Central memory CD4-positive, alpha-beta T cell (primary cell): Measurements from ENCODE around the gene A3GALT2.

ENCODE experiments used
- DNase-seq: peaks from one replicate; pipeline ENCODE4 v3.0.0; 2022

The A3GALT2 gene

DNA sequence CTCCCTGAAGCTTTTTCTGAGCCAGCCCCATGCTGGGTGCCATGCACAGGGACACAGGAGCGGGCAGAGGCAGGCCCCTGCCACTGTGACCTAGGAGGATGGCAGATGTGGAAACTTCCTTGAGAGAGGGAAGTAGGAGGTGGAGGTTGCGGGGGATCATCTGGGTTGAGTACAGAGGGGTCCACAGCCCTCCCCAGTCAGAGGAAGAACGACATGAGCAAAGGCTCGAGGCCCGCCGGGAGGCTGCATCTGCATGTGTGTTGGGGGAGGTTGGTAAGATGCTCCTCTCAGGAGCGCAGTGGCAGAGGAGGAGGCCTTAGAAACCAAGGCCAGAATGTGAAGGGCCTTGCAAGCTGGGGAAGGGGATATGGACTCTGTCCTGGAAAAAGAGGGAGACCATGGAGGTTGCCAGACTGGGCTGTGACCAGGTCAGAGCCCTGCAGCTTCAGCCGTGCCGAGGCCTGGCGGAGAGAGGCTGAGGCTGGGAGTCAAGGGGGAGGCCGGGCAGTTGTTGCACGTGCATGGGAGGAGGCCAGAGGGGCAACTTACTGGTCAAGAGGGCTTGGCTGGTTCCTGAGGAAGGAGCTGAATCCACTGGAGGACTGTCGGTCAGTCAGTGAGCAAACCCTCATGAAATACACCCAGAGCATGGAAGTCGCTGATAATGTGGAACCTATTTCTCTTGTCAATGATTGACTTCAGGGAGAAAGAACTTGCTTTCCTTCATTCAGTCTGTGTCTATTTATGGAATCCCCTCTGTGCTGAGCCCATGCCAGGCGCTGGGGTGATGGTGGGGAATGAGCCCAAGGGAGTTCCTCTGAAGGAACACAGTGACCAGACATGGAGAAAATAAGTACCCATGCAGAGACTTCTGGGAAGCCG is 31.7 kb downstream of the A3GALT2 start:
- no peak for DNase-seq

GRCh38 chr1:33287317-33287716 is 33.6 kb downstream of the A3GALT2 start:
- DNase-seq, result no peak

- DNase-seq, result no peak
These were observed 34.3 kb downstream of the A3GALT2 start for GRCh38 chr1:33286451-33287185.

DNA sequence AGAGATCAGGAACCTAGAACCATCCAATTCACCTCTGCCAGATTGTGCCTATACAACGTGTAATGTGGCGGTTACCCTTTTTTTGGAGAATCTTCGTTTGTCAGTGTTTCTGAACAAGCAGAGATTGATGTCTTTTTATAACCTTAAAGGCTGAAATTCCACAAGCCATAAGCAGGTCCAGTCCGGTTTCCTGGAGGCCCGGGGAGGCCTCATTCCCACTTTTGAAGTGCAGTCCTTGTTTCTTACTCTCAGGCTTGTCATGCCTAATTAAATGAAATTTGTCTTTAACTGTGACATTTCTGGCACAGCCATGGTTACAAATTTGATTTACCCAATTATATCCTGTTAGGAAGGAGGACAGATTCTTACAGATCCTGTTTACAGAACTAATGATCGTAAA is 36.8 kb downstream of the A3GALT2 start:
- DNase-seq, result no peak

GRCh38 chr1:33282791-33283190 is 38.1 kb downstream of the A3GALT2 start:
- no peak for DNase-seq

GRCh38 chr1:33281554-33282303 is 39.2 kb downstream of the A3GALT2 start:
- DNase-seq, result no peak

- no peak for DNase-seq
These were observed 40.7 kb downstream of the A3GALT2 start for GRCh38 chr1:33280091-33280661.

DNA sequence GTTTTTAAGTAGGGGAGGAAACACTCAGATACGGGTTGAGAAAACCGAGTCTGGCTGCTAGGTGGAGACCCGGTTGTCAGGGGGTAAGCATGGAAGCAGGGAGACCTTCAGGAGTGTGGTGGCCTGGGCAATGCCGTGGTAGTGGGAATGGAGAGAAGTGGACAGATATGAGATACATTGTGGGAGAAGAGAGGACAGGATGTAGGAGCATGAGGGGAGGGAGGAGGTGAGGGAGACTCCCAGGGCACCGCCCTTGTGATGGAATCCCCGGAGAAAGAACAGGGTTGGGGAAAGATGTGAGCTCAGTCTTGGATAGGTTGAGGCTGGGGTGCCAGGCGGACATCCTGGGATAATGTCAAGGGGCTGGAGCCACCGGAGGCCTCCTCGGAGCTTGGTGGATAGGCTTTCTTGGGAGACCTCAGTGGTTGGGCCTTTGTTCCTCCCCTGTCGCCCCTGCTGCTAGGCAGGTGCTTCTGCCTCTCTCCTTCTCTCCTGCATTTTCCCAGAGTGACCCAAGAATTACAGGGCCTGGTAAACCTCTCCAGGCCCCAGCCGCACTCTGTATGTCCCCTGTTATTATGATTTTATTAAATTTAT is 43.3 kb downstream of the A3GALT2 start:
- DNase-seq, result no peak

DNA sequence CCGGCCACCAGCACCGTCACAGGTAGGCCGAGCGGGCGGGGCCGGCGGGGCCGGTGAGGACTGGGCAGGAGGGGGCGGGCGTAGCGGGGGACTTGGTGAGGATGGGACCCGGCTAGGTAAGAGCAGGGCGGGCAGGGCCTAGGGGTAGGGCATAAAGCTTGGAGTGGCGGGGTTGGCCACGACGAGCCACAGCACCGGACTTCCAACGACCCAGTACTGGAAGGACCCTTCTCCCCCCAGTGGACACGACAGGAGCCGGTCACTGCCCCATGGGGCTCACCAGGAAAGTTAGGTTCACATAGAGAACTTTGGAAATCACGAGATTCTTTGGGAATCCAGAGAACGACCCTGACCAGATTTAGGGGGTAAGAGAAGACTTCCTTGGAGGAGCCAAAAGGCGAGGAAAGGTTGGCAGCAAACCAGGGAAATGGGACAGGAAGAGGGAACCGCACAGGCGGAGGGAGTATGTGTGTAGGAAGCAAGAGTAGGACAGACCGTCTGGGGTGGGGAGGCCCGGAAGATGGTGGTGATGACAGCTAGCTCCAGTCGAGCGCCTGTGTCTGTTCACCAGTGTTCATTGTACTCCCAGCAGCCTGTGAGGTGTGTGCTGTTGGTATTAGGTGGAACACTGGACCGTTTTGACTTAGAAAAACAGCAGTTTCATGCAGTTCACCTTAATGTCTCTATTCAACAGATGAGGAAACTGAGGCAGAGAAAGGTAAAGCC is 44.2 kb downstream of the A3GALT2 start:
- DNase-seq, result no peak

GRCh38 chr1:33275706-33276572 is 45.0 kb downstream of the A3GALT2 start:
- DNase-seq, result no peak

- DNase-seq, result no peak
These were observed 45.7 kb downstream of the A3GALT2 start for GRCh38 chr1:33275195-33275594.

GRCh38 chr1:33274446-33274845 is 46.5 kb downstream of the A3GALT2 start:
- DNase-seq, result no peak

DNA sequence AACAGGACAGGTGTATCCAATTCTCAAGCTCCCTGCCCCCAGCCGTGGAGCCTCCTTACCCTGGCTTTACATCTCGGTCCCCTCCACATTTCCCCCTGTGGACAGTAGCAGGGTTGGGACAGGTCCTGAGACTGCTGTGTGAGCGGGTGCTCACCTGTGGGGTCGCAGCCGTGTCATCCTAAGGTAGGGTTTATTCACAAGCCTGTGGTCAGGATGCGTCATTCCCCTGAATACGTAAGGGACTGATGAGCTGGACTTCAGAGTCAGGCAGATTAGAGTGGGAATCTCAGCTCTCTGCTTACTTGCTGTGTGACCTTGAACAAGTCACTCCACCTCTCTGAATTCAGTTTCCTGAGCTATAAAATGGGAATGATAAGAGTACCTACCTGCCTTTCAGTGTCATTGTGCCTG is 46.9 kb downstream of the A3GALT2 start:
- DNase-seq, result no peak

GRCh38 chr1:33273406-33273805 is 47.5 kb downstream of the A3GALT2 start:
- DNase-seq, result no peak

DNA sequence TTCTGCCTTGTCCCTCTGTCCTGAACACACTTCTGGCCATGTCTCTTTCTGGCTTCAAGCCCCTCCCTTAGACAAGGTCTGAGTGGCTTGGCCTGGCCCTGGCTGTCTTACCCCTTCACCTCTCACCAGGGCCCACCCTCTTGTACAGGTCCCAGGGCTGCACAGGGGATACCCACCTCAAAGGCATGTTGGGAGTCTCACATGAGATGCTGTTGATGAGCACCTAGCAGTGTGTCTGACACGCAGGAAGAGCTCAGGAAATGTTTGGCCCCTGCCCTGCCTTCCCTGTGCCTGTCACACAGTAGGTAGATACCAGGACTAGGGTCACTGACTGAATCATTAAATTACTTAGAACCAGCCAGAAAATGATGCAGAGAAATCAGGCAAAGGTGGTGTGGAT is 48.0 kb downstream of the A3GALT2 start:
- DNase-seq, result no peak

DNA sequence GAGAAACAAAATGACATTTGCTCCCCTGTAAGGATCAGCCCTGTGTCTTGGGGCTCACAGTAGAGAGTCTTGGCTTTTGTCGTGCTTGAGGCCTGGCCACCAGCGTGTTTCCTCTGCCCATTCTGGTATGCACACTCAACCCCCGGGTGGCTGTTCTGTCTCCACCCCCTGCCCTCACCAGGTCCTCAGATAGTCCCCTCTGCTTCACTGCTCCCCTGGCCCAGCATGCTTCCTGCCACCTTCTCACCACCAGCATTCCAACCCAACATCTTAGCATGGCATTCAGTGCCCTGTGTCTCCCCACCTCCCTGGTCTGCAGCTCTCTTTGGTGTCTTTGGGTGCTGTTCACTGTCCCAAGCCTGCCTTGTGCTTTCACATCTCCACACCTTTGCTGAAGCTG is 48.4 kb downstream of the A3GALT2 start:
- DNase-seq, result no peak

DNA sequence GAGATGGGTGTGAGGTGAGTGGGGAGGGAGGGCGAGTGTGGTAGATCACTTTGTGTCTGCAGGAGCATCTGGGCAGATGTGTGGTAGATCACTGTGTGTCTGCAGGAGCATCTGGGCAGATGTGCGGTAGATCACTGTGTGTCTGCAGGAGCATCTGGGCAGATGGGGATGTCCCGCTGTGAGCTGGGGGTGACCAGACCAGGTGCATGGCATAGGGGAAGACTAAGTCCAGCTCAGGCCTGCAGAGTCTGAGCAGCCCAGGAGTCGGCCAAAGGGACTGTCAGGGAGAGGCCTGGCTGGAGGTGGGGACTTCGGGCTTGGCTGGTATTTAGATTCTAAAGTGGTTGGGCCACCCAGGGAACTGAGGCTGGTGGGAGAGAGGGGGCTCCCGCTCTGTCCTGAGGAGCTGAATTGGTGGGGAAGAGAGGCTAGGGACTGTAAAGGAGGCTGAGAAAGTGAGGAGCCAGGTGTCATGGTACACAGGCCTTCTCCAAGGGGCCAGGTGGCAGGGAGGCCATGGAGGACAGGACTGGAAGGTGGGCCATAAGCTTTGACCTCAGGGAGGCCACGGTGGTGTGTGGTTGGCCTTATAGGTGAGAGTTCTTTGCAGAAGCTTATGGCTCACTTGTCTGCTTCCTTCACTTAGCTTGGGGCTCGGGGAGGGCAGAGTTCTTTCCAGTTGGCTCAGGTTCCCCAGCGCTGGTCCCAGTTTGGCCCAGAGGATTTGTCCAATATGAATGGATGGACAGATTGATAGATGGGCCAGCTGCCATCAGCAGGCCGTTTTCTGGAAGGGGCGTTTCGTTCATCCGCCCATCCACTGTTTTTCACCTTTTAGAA is 49.0 kb downstream of the A3GALT2 start:
- DNase-seq, result no peak

GRCh38 chr1:33270808-33271465 is 50.0 kb downstream of the A3GALT2 start:
- DNase-seq, result no peak

DNA sequence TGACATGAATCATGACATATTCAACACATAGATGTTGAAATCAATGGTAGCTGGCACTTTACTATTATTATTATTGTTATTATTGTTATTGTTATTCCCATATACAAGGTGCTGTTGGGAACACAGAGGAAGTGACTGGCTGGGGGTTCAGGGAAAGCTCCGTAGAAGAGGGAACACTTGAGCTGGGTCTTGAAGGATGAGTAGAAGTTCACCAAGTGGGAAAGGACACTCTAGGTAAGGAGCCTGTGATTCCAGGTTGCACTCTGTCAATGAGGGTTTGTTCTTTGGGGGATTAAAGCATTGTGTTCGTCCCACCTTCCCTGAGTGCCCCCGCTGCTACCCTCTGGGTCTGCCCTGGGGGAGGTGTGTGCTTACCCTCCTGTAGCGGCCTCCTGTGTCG is 50.5 kb downstream of the A3GALT2 start:
- DNase-seq, result no peak
